Smooth muscle cell (in vitro differentiated cells): ENCODE data around the gene NLRC5. TPM values are rescaled to one million over a fixed set of nuclear protein-coding genes. Genes with fewer than 3 reads are reported as not detected.

ENCODE experiments used
- DNase-seq: peaks from one replicate; lab custom pipeline; 2025; ENCODE audit not compliant: unreplicated experiment; lab: John Stamatoyannopoulos, UW
- H2AFZ ChIP-seq: fragments of 200-600 bp; sonication (generic); 2 replicates; pipeline ENCODE4 v1.6.0; 2016; ENCODE audit warnings: antibody characterized with exemption, low read depth, mild to moderate bottlenecking
- H3F3A ChIP-seq: fragments of 200-600 bp; sonication (generic); 2 replicates; pipeline ENCODE4 v1.6.0; 2017; ENCODE audit warnings: antibody characterized with exemption, low read depth
- H3K27ac ChIP-seq: fragments of 200-600 bp; sonication (generic); 2 replicates; pipeline ENCODE4 v1.5.1; 2016; ENCODE audit warnings: low read depth, mild to moderate bottlenecking
- H3K27me3 ChIP-seq: fragments of 200-600 bp; sonication (generic); 2 replicates; pipeline ENCODE4 v1.6.1; 2016; ENCODE audit warnings: low read depth, mild to moderate bottlenecking
- H3K36me3 ChIP-seq: fragments of 200-600 bp; sonication (generic); 2 replicates; pipeline ENCODE4 v1.5.1; 2016; ENCODE audit warnings: low read depth
- H3K4me1 ChIP-seq: fragments of 200-600 bp; sonication (generic); 2 replicates; pipeline ENCODE4 v1.5.1; 2016; ENCODE audit warnings: low read depth
- H3K4me2 ChIP-seq: fragments of 200-600 bp; sonication (generic); 2 replicates; pipeline ENCODE4 v1.6.0; 2016; ENCODE audit warnings: mild to moderate bottlenecking
- H3K4me3 ChIP-seq: fragments of 200-600 bp; sonication (generic); 2 replicates; pipeline ENCODE4 v1.5.1; 2016; ENCODE audit warnings: mild to moderate bottlenecking
- H3K79me2 ChIP-seq: fragments of 200-600 bp; sonication (generic); 2 replicates; pipeline ENCODE4 v1.6.0; 2016; ENCODE audit warnings: low read depth, mild to moderate bottlenecking
- H3K9ac ChIP-seq: fragments of 200-600 bp; sonication (generic); 2 replicates; pipeline ENCODE4 v1.6.0; 2016; ENCODE audit warnings: low read depth
- H3K9me3 ChIP-seq: fragments of 200-600 bp; sonication (generic); replicated peaks from 2 replicates; pipeline ENCODE4 v1.5.1; 2016; ENCODE audit warnings: low read depth
- H4K20me1 ChIP-seq: fragments of 200-600 bp; sonication (generic); 2 replicates; pipeline ENCODE4 v1.6.0; 2016; ENCODE audit warnings: low read depth
- WGBS: methylation state at CpG from one replicate; pipeline ENCODE4 v1.1.7; 2016; ENCODE audit warnings: low lambda C conversion rate; 5-methylcytosine and 5-hydroxymethylcytosine counted together
- polyA plus RNA-seq: library from polyadenylated mRNA; unstranded; fragments of >200 nt; fragmentation: Nextera tagmentation; extraction: Ambion mirVana; gene quantifications from 2 replicates; pipeline ENCODE4 v1.2.1, GENCODE V29; 2016
- total RNA-seq: library from RNA; depleted of rRNA; stranded (reverse); fragments of >200 nt; gene quantifications from 2 replicates; pipeline ENCODE4 v1.2.3, GENCODE V29; 2014
- TF ChIP-seq, protein P1 (sequence below): fragments of 200-600 bp; sonication (generic); IDR thresholded peaks from 2 replicates; pipeline ENCODE4 v1.5.1; 2017; ENCODE audit warnings: borderline replicate concordance, mild to moderate bottlenecking, antibody characterized with exemption; ENCODE audit not compliant: insufficient read depth, poor library complexity, severe bottlenecking

Gene NLRC5
- total and polyA plus RNA-seq, 2 experiments from 2014 or later: 4.2 to 21.4 TPM

DNA sequence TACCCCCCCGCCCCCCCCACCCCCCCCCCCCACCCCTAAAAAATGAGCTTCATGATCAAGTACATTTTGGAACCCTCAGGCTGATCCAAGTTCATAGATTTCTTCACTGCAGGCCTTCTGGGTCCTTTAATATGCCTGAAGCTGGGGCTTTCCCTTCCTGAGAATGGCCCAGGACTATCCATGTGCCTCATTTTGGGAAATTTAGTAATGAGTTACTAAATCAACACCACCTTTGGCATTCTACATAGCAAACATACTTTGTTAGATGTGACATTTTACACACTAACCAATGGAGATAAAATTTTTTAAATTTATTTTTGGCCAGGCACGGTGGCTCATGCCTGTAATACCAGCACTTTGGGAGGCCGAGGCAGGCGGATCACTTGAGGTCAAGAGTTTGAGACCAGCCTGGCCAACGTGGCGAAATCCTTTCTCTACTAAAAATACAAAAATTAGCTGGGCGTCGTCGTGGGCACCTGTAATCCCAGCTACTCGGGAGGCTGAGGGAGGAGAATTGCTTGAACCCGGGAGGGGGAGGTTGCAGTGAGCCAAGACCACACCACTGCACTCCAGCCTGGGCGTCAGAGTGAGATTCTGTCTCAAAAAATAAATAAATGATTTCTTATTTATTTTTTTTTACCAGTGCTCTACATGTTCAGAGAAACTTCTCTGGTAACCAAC lies 43.4 kb upstream of the NLRC5 start:
- peaks cover 20% of the 10 kb centered on the region for H3K36me3 ChIP-seq
- H3K4me2 ChIP-seq: no peak overlapping the region
- H3K27me3 ChIP-seq: no peaks in the 10 kb centered on the region
- no peak for DNase-seq
- TF ChIP-seq, protein P1, sequence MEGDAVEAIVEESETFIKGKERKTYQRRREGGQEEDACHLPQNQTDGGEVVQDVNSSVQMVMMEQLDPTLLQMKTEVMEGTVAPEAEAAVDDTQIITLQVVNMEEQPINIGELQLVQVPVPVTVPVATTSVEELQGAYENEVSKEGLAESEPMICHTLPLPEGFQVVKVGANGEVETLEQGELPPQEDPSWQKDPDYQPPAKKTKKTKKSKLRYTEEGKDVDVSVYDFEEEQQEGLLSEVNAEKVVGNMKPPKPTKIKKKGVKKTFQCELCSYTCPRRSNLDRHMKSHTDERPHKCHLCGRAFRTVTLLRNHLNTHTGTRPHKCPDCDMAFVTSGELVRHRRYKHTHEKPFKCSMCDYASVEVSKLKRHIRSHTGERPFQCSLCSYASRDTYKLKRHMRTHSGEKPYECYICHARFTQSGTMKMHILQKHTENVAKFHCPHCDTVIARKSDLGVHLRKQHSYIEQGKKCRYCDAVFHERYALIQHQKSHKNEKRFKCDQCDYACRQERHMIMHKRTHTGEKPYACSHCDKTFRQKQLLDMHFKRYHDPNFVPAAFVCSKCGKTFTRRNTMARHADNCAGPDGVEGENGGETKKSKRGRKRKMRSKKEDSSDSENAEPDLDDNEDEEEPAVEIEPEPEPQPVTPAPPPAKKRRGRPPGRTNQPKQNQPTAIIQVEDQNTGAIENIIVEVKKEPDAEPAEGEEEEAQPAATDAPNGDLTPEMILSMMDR: no peak
- H3K4me1 ChIP-seq: no peaks in the 10 kb centered on the region
- H2AFZ ChIP-seq: no peak overlapping the region
- H3K79me2 ChIP-seq: no peaks in the 10 kb centered on the region
- whole genome bisulfite sequencing: 89% methylated on average over 12 of the region's 12 CpGs
- no peak overlapping the region for H3K9ac ChIP-seq
- H3K9me3 ChIP-seq: no peaks in the 10 kb centered on the region
- peaks cover 45% of the 10 kb centered on the region for H3F3A ChIP-seq
- no peak overlapping the region for H3K27ac ChIP-seq
- H4K20me1 ChIP-seq: peaks cover 30% of the 10 kb centered on the region
- H3K4me3 ChIP-seq: no peak overlapping the region

GRCh38 chr16:56946767-56947603 lies 42.4 kb upstream of the NLRC5 start:
- H4K20me1 ChIP-seq: peaks cover 20% of the 10 kb centered on the region
- WGBS: 94% methylated on average over 10 of the region's 10 CpGs
- H3K27me3 ChIP-seq: no peaks in the 10 kb centered on the region
- no peak overlapping the region for H3K4me3 ChIP-seq
- H2AFZ ChIP-seq: no peak overlapping the region
- H3K9ac ChIP-seq: no peak overlapping the region
- no peaks in the 10 kb centered on the region for H3K4me1 ChIP-seq
- no peak overlapping the region for H3K4me2 ChIP-seq
- H3F3A ChIP-seq: peaks cover 41% of the 10 kb centered on the region
- no peaks in the 10 kb centered on the region for H3K79me2 ChIP-seq
- TF ChIP-seq, protein P1: no peak
- no peaks in the 10 kb centered on the region for H3K9me3 ChIP-seq
- H3K27ac ChIP-seq: no peak overlapping the region
- DNase-seq: no peak
- H3K36me3 ChIP-seq: peaks cover 20% of the 10 kb centered on the region

GRCh38 chr16:56947604-56947995 lies 41.8 kb upstream of the NLRC5 start:
- DNase-seq: no peak
- Histone ChIP-seq H3K9ac (no peak overlapping the region), H3K9me3 (no peaks in the 10 kb centered on the region), H3K4me1 (no peaks in the 10 kb centered on the region), H3K4me2 (no peak overlapping the region), H3F3A (peaks cover 38% of the 10 kb centered on the region), H3K27me3 (no peaks in the 10 kb centered on the region), H3K27ac (no peak overlapping the region), H3K79me2 (no peaks in the 10 kb centered on the region), H4K20me1 (peaks cover 15% of the 10 kb centered on the region), H3K36me3 (peaks cover 17% of the 10 kb centered on the region), H2AFZ (no peak overlapping the region), H3K4me3 (no peak overlapping the region)
- TF ChIP-seq, protein P1: no peak
- WGBS: 79% methylated on average over 2 of the region's 2 CpGs
